ENCODE data around the gene FNDC5.
A peak's percentile ranks its signal among the peaks of the same experiment; 100 is the strongest.

FNDC5 gene

DNA sequence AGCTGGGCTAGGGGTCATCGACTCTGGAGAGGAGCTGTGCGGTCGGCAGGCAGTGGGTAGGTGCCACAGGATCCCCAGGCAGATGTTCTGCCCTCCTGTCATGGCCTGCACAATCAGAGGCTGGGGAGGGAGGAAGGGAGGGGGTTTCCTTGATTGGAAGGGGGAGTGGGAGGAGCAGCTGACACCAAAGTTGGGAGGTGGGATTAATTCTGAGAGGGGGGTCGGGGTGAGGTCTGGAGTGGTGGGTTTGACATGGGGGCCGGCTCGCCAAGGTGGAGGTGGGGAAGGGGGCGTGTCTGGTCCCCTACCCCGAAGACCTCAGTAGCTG is 14.9 kb upstream of the FNDC5 start:
- DNase-seq (ENCODE audit: insufficient read length, low spot score) (no peak), FAIRE-seq (no peak)

DNA sequence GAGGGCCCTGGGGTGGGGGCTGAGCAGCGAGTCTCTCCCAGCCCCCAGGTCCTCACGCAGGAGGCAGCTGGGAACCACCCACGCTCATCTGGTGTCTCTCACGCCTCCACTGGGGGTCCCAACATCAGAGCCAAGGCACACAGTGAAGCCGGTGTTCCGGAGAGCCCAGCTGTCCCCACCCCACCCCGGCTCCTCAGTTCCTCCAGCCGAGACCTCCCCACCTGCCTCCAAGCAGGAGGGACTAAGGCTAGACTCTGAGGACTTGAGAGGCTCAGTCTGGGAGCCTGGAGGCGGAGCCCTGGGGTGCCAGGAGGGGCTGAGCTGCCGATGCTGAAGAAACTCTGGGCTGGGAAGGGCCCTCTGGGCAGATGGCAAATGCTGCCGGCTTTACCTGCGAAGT is 14.0 kb upstream of the FNDC5 start:
- FAIRE-seq (no peak), DNase-seq (ENCODE audit: insufficient read length, low spot score) (no peak)

DNA sequence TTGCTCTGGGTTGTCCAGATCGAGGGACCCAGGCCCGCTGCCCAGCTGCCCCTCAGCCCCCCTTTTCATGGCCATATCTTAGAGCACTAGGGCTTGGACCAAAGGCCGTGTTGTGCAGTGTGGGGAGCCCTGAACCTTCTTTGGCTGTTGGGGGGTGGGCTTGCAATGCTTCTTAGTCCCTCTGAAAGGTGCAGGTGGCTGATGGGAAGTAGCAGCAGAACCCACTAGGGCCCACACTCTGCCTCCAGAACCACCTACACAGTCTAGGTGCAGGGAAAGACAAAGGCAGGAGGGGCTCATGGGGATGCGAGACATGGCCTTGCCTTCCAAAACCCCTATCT is 13.3 kb upstream of the FNDC5 start:
- DNase-seq (ENCODE audit: insufficient read length, low spot score) (no peak), FAIRE-seq (no peak)

DNA sequence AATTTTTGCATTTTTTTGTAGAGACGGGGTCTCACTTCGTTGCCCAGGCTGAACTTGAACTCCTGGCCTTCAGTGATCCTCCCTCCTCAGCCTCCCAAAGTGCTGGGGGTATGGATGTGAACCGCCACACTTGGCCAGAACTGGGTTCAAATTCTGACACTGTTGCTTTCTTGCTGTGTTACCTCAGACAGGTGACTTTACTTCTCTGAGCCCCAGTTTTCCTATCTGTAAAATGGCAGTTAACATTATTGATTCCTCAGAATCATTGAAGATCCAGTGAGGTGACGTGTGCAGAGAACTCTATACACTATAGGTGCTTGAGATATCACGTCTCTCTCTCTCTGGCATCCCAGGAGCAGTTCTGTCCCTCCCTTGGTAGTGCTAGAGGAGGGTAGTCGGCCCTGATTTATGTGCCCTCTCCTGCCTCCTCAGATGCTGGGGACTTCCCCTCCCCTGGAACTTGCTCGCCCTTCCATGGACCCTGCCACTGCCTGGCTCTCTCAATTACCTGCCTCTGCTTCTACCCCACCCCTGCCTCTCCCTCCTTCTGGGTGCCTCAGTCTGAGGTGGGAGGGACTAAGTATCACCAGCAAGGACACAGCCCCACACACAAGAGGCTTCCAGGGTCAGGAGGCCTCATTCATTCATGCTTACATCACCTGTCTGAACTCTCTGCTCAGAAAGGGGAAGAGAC is 12.8 kb upstream of the FNDC5 start:
- DNase-seq (ENCODE audit: insufficient read length, low spot score): no peak
- no peak for FAIRE-seq

DNA sequence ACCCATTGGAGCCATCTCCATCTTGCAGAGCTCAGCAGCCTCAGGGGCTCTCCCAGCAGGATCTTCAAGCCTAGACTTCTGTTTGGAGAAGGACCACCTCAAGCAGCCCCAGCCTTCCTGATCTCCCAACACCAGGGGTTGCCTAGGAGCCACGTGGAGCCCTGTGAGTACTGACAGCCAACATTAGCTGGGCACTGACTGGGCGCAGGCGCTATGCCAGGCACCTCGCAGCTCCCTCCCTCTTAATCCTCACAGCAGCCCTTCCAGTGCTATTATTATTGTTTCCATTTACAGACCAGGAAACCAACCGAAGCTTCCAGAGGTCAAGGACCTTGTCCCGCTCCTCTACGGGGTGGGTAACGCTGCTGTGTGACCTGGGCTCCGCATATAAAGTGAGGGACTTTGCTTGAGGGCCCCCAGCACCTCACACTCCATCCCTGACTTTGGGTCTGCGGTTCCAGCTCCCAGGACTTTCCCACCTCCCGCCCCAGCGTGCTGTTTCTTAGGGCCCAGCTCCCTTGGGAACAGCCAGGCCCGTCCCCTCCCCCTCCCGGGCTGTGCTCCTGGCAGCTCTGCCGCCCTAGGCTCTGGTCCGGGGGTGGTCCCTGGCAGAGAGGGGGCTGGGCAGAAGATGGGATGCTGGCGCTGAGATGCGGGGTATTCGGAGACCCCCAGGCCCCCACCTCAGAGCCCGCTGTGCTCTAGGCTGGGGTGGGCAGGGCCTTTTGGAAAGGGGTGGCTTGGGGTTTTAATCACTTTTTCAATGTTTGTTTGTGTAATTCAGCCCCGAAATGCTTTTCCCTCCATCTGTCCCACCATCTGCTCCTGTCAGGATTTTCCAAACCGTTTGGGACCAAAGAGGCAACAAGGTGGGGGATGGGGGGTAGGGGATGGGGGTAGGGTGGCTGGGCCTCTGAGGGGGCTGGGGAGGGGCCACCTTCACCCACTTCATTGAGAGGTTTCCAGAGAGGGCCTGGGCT is 11.4 kb upstream of the FNDC5 start:
- no peak for FAIRE-seq
- no peak for DNase-seq (ENCODE audit: insufficient read length, low spot score)

DNA sequence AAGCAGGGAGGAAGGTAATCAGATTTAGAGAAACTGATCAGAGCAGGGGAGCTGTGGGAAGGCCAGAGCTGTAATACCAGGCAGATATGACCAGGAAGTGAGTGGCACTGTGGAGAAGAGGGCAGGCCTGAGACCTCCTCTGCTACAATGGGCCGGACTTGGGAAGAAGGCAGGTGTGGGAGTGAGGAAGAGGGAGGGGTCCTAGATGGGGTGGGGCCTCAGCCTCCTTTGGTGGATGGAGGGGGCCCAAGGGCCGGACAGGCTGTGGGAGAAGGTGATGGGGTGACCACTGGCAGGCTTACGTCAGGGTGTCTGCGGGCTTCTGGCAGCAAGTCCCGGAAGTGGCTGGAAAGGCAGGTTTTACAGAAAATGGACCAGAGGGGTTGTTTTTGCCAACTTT is 10.6 kb upstream of the FNDC5 start:
- DNase-seq (ENCODE audit: insufficient read length, low spot score) (no peak), FAIRE-seq (no peak)

DNA sequence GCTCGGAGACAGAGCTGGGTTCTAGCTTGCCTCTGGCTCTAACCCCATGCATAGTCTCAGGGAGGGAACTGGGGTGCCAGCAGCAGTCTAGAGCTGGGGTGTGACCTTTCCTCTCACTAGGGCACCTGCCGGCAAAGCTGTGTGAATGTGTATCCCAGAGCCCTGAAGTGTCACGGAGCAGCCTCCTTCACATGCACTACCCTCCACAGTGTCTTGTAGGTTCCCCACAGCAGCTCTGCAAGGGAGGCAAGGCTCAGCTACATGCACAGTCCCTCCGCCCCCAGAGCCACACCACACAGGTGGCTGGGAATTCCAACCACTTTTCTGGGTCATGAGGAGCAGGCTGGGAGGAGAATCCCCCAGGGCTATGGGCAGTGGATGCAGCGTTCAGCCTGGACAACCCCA is 7.9 kb upstream of the FNDC5 start:
- no peak for DNase-seq (ENCODE audit: insufficient read length, low spot score)
- FAIRE-seq: no peak

DNA sequence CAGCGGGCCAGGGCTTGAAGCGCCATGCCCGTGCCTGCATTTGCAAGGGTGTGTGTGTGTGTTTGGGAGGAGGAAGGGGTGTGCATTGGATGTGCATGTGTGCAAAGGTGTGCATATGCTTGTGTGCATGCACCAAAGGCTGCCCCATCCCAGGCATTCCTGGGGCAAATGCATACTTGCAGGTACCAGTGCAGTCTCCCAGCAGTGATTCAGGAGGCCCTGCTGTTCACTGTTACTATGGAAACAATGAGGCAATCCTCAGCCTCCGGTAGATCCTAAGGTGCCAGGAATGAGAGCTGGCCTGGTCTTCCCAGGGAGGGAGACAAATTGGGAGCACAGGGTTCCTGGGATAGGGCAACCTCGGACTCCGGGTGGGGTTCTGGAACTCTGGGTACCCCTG is 7.5 kb upstream of the FNDC5 start:
- FAIRE-seq: no peak
- no peak for DNase-seq (ENCODE audit: insufficient read length, low spot score)

DNA sequence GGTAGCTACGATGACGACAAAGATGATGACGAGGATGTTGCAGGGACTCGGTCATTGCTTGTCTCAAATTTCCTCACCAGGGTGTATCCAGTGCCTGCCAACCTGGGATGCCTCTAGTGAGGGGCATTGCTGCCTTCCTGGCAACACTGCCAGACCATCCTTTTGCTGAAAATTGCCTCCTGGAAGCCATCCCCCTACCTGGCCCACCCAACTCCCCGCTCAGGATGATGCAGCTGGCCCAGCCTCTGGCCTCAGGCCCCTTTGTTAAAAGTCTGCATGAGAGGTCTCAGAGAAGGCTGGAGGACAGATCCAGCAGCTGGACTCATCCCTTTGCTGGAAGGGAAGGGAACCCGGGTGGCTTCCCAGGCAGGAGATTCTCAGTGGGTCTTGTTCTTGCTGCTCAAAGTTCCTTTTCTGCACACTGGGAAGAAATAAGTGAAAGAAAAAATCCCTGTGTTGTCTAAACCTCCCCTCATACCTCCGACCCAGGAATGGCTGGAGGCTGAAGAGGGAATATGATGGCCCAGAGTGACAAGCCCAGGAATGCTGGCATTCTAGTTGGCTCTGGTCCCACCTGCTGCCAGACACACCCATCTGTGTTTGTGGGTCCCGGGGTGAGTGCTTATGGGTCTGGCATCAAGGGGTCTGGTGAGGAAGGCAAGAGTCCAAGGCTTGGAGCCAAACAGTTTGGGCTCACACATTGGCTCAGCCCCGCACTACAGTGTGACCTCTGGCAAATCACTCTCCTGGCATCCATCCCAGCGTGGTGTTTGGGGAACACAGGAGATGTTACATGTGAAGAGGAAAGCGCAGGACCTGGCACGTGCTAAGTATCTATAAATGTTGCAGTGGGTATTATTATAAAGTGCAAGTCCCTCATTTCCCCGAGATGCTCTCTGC is 6.7 kb upstream of the FNDC5 start:
- FAIRE-seq: no peak
- DNase-seq (ENCODE audit: insufficient read length, low spot score): no peak

DNA sequence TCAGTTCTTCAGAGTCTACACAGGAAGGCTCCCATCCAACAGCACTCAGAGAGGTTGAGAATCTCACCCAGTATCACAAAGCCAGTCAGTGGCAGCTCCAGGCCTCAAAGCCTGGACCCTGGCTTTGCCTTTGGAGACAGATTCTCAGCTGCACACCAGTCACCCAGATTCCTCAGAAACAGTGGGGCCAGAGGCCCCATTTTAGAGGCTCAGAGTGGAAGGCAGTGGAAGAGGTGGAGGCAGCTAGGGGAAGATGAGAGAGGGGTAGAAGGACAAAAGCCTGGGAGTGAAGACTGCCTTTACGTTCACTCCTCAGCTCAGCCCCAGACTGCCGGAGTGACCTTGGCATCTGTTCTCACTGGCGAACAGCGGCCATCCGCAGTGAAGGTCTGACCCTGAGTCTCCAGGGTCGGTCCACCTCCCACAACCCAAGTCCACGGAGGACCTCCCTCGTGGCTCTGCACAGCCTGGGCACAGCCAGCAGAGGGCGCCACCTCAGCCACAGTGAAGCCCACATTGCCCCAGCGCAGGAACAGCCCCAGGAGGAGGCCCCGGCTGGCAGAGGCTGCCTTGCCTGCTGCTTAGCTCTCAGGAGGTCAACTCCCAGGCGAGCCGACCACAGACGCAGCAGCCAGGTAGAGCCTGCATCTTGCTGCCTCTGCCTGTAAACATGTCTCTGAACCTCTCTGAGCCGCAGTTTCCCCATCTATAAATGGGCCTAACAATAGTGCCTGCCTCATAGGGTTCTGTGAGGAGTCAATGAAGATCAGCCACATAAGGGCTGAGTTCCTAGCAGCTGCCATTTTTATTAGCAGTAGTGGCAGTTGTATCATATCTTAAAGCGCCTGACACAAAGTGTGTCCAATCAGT is 5.9 kb upstream of the FNDC5 start:
- FAIRE-seq (no peak), DNase-seq (ENCODE audit: insufficient read length, low spot score) (peak; percentile 77)

DNA sequence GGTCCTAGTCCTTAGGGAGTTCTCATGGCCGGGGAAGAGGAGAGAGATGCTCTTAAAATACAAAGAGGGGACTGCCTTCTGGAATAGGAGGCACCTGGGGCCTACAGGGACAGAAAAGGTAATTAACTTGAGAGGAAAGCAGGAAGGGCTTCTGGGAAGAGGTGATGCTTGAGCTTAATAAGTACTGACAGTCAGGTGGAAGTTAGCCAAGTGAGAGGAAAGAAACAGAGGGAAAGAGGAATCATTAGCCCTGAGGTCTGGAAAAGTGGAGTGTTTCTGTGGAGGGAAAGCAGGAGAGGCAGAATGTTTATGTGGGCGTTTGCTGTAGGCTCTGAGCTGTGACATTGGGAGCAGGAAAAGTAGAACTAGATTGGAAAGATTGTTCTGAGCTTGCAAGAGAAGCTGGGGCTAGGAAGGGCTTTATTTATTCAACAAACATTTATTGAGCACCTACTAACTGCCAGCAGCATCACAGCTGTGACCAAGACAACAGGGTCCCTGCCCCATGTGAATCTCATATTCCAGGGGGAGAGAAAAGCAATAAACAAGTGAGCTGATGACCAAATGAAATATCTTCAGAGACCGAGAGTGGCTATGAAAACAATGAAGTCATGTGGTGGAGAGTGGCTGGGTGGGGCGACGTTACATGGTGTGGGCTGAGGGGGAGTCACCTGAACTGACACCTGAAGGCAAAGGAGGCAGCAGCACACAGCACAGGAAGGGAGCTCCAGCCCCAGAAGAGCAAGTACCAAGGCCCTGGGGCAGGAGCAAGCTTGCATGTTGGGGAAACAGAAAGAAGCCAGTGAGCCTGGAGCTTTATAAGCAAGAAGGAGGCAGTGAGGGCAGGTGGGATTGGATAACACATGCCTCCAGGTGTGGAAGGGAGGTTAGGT is 4.4 kb upstream of the FNDC5 start:
- no peak for DNase-seq (ENCODE audit: insufficient read length, low spot score)

DNA sequence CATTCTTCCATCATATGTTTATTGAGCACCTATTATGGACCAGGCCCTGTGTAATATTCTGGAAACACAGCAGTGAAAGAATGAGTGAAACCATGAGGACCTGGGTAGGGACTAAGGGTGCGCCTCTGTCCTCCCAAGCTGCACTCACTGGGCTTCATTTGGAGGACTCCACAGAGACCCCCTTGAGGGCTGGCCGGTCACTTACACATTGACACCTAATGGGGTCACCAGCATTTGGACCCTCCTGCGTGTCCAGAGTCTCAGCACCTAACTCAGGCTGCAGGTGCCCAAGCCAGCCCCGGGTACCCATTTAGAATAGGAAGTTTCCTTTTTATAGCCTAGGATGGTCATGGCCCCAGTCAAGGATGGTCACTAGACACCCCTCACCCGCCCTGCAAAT is 2.8 kb upstream of the FNDC5 start:
- no peak for FAIRE-seq

More for the DNA sequence above, 4.4 kb upstream of the FNDC5 start:
- no peak for FAIRE-seq

DNA sequence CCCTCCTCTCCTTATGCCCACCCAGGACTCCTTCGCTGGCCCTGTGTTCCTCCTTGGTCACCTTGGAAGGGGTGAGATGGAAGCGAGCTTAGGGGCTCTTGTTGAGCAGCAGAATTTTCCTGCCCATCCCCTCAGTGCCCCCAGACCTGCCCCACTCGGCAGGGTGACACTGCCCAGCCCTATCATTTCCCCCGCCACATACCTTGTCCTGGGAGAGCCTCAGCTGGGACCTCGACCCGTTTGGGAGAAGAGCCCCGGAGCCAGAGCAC is 1.4 kb upstream of the FNDC5 start:
- no peak for FAIRE-seq

More for the DNA sequence above, 2.8 kb upstream of the FNDC5 start:
- DNase-seq (ENCODE audit: insufficient read length, low spot score): no peak

DNA sequence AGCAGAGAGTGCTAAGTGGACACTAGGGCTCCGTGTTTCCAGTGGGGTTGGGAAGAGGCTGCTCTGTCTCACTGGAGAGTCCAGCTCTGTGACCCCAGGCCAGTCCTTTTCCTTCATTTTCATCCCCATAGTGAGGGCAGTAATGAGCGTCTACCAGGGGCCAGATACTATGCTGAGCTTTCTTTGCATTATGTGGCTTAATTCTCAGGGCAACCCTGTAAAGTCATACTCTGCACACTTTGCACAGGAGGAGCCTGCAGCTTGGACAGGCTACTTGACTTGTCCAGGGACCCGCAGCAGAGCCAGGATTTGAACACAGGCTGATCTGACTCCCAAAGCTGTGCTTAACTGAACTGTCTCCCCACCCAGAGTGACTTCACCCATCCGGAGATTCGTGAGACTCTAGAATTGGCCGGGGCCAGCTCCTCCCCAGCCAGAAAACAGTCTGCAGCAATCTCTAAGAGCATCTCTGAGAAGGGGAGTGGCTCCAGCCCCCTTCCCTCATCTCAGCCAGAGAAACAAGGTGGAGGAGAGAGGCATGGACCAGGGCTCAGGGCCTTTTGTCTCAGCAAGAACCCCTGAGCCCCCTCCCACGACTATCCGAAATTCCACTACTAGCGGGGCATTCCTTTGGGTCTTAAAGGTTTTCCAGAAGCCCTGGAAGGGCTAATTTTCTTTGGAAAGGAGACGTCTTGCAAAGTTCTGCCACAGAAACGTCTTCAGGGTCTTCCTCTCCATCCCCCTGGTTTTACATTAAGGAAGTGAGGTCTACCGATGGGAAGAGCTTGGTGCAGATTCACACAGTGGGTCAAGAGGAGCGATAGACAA is 866 bp upstream of the FNDC5 start:
- DNase-seq (ENCODE audit: insufficient read length, low spot score): no peak
- FAIRE-seq: no peak

More for the DNA sequence above, 1.4 kb upstream of the FNDC5 start:
- no peak for DNase-seq (ENCODE audit: insufficient read length, low spot score)

DNA sequence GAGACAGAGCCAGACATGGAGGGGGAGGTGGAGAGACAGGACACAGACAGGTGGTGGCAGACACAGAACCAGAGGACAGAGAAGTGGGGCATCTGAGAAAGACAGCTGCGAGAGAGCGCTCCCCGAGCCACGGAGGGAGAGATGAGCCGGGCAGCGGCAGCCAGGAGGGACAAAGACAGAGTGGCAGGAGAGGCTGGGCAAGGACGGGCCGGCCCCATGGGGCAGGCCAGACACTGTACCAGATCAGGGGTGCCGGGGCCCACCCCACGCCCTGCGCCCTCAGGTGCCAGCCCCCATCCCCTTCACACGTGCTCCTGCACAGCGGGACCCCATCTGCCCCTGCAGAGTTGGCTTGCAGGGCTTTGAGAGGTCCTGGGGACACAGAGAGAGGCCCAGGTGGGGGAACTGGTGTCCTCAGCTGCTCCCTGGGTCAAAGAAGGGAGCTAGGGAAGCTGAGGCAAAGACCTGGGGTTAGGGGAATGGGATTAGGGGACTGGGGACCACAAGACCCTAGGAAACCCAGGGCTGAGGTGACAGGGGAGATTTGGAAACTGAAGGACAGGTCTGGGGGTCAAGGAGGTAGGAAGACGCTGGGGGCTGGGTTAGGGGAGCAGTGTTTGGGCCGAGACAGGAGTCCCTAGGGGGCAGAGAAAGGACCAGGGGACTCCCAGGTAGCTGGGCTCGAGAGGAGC is 643 bp downstream of the FNDC5 start:
- no peak for FAIRE-seq

DNA sequence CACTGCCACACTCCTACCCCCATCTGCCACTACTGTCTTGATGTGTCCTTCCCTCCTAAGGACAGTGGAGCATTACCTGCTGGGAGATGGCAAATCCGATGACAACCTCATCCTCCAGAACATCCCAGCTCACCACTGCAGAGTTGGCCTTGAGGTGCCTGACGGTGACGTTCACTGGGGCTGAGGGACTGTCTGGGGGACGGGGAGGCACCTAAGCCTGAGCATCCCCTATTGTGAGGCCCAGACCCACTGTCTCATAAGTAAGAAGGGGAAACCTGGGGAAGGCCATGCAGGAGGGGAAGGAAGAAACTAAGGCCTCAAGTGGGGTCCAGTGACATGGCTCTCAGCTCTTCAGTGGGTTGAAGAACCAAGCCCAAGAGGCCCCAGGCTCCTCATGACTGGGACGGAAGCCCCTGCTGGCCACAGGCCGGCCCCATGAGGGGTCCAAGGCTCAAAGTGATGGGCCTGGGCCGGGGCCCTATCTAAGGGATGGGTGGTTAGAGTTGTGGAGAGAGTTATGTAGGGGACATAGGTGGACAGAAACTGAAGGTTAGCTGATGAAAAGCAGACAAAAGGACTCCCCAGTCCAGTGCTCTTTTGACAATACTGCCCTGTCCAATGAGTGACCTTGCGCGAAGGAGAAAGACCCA is 1.8 kb downstream of the FNDC5 start:
- no peak for DNase-seq (ENCODE audit: insufficient read length, low spot score)
- no peak for FAIRE-seq

More for the DNA sequence above, 643 bp downstream of the FNDC5 start:
- no peak for DNase-seq (ENCODE audit: insufficient read length, low spot score)

DNA sequence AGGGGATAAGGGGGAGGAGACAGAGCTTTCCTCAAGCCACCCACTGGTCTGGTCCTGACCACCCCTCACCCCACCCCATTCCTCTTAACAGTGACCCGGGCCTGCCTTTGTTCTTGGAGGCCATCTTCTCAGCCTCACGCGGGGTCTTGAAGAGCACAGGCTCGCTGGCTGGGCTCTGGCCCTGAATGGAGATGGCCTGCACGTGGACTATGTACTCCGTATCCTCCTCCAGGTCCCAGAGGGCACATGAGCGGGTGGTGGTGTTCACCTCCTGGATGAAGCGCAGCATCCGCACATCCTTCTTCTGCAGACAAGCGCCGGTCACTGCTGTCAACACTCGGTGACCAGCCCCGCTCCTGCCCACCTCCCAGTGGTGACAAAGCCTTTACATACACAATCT is 2.6 kb downstream of the FNDC5 start:
- FAIRE-seq (no peak), DNase-seq (ENCODE audit: insufficient read length, low spot score) (no peak)

DNA sequence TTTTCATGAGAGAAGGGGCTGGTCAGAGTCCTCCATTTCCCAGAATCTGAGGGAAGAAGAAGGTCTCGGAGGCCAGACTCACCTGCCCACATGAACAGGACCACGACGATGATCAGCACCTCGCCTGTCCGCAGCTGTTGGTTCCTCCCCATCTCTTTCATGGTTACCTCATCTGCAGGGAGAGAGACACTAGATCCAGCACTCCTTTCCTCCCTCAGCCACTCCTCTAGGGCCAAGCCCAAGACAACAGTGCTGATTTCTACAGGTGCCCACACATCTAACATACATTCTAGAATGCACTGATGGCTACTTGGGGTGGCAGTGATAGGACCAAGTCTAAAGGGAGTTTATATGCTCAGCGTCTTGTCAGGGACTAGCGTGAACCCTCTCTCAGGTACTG is 3.0 kb downstream of the FNDC5 start:
- FAIRE-seq: no peak

More for the DNA sequence above, 3.0 kb downstream of the FNDC5 start:
- DNase-seq (ENCODE audit: insufficient read length, low spot score): no peak
